HG03432 (cell line): ENCODE data around the gene KCNH6.

Experiments used
- ATAC-seq: cut with Tn5 transposase; IDR thresholded peaks from one replicate; pipeline ENCODE4 v1.9.1; 2021; ENCODE audit warnings: mild to moderate bottlenecking, moderate library complexity; ENCODE audit not compliant: unreplicated experiment

KCNH6 gene

DNA sequence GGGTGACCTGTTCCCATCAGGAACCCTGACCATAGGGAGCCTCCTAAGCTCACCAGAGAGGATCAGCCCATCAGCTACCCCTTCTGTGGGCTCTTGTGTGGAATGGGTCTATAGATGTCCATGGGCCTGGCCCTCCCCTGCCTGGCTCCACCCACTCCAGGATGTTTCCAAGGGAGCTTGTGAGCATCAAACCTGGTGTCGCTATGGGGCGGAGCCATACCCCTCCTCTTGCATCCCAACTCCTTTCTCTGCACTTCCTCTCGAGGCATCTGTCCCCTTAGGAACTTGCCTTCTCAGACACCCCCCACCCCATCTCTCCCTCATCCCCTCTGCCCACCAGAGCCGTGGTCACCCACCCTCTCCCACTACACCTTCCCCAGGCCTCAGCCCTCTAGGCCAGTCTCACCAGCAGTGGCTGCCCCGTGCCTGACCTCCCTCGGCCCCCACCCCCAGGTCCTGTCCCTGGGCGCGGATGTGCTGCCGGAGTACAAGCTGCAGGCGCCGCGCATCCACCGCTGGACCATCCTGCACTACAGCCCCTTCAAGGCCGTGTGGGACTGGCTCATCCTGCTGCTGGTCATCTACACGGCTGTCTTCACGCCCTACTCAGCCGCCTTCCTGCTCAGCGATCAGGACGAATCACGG, 10.4 kb downstream of the KCNH6 start:
- ATAC-seq, result no peak

- ATAC-seq, result no peak
Measured at GRCh38 chr17:63534078-63534570, 11.0 kb downstream of the KCNH6 start.

DNA sequence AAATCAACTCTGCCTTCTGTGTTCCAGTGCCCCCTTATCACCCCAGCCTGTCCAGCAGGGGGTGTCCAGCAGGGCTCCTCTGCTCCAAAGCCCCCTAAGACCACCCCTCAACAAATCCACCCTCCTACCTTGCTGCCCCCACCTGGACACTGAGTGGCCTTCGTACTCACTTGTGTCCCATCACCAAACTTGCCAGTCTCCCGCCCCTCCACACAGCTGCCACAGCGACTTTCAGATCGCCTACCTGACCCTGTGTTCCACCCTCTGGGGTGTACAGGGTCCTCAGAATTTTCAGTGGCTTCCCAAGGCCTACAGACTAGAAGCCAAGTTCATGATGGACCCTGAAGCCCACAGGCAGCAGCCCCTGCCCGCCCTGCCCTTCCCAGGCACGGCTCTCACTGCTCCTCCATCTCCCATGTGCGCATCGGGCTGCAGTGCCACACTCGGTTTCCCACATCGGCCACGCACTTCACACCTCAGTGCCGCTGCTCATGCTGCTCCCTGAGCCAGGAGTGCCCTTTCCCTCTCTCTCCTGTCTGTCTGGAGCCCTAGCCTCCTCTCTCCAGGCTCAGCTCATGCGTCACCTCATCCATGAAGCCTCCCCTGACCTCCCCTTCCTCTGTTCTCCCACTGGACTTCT, 11.8 kb downstream of the KCNH6 start:
- ATAC-seq, result no peak

- no peak for ATAC-seq
Measured at GRCh38 chr17:63535640-63536039, 12.5 kb downstream of the KCNH6 start.

- no peak for ATAC-seq
Measured at GRCh38 chr17:63537001-63537400, 13.8 kb downstream of the KCNH6 start.

GRCh38 chr17:63537991-63538692, 15.0 kb downstream of the KCNH6 start:
- no peak for ATAC-seq

DNA sequence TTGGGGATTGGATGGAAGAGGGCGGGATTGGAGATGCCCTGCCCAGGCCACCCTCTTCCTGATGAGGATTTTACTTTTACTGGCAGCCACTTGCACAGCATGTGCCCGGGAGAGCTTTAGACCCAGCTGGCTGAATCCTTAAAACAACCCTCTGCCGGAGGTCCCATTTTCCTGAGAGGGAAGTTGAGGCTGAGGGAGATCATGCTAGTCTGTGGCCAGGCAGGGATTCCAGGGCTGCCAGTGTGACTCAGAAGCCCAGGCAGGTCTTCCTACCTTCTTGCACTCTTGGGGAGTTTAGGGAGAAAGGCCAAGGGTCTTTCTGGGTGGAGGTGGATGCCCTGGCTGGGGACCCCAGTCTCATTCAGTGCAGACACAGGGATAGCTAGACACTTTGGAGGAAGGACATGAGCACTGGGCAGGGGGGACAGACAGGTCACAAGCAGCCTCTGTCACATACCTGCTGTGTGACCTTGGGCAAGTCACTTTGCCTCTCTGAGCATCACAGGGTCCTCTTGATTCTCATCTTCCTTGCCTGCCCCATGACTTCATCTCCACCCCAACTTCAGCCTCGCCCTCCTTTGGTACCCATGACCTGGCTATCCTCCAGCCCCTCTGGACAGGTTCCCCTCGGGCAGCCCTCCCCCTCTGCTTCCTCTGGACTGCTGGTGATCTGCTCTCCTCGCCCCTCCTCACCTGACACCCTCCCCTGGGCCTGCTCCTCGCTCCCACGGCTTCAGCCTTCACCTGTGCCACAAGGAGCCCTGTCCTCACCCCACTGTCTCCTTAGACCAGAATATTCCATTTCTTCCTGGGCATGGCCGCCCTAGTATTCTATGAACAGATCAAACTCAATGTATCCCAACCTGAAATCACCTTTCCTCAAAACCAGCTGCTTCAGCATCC, 15.8 kb downstream of the KCNH6 start:
- ATAC-seq, result no peak

DNA sequence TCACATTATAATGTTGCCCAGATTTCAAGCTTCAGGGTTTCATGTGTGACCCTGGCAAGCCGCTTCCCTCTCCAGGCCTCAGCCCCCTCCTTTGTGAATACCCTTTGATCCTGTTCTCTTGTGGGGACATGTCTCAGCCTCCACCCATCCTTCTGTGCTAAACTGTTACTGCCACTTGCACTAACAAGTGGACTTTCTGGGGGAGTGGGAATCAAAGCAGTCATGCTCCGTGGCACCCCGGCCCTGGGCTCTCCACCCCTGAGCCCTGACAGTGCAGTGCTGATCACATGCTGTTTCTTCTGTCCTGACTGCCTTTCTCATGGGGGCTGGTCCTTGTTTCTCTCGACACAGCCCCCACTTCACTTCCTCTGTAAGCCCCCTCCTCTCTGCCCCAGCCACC, 17.4 kb downstream of the KCNH6 start:
- ATAC-seq, result no peak

GRCh38 chr17:63542218-63542545, 19.0 kb downstream of the KCNH6 start:
- ATAC-seq, result no peak

GRCh38 chr17:63542942-63543821, 20.0 kb downstream of the KCNH6 start:
- no peak for ATAC-seq

DNA sequence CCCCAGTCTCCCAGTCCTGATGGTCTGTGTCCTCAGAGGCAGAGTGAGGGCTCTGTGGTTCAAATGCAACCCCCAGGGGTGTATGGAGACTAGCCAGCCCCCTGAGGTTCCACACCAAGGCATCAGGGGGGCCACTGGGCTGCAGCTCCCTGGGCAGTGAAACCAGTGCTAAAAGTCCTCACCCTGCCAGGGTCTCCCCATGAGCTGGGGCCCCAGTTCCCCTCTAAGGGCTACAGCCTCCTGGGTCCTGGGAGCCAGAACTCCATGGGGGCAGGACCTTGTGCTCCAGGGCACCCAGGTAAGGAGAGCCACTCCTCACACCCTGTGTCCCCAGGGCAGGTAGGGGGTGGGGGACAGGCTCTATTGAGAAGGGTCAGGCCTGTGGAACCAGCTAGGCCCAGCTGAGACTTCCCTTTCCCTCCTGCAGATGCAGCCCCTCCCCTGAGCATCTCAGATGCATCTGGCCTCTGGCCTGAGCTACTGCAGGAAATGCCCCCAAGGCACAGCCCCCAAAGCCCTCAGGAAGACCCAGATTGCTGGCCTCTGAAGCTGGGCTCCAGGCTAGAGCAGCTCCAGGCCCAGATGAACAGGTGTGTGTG, 20.8 kb downstream of the KCNH6 start:
- ATAC-seq, result no peak

GRCh38 chr17:63544467-63545301, 21.5 kb downstream of the KCNH6 start:
- ATAC-seq, result no peak

DNA sequence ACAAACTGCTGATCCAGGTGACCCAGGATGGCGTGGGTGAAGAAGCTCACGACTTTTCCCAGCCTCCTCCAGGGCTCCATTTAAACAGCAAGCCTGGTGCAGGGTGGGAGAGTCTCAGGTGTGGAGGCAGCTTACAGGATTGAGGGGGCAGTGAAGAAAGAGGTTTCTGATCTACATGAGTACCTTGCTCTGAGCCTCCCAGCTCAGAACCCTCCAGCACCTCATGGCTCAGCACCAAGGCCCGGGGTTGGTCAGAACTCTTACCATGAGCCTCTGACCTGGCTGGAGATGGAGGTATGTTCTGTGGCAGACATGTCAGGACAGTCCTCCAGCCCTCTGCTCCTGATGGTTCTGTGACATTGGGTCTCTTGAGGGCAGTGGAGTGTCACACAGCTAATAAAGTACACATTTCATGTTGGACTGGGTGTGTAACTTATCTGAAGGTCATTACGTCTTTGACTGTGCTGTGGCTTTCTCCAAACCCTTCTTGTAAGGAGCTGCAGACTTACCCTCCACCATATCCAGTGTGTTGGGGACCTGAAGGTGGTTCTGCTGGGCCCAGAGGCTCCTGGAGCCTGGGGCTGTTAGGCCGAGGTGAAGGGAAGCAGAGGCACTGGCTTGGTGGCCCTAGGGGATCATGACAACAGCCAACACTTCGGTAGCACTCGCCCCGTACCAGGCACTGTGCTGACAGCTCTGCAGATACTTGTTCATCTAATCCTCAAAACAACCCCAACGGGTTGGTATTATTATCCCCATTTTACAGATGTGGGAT, 23.3 kb downstream of the KCNH6 start:
- ATAC-seq, result no peak

GRCh38 chr17:63547083-63547523, 23.9 kb downstream of the KCNH6 start:
- ATAC-seq, result no peak

DNA sequence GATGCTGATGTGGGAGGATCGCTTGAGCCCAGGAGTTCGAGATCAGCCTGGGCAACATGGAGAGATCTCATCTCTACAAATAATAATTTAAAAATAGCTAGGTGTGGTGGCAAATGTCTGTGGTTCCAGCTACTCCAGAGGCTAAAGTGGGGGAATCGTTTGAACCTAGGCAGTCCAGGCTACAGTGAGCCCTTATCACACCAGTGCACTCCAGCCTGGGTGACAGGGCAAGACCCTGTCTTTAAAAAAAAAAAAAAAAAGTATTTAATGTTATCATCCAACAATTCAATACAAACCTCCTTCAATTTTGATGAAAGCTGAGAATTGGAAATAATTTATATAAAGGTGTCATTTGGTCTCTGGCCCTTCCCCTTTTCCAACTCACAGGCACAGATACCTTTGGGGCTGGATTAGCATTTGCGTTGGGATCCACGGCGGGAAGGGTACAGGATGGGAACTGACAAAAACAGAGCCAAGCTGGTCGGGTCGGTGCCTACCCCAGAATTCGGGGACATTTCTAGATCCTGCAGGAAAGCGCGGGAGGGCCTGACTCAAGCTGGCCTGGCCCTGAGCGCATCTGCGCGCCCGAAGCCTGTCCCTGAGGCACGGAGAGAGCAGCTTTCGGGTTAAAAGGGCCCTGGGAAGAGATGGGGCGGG, 26.3 kb downstream of the KCNH6 start:
- peak; percentile 27 for ATAC-seq

DNA sequence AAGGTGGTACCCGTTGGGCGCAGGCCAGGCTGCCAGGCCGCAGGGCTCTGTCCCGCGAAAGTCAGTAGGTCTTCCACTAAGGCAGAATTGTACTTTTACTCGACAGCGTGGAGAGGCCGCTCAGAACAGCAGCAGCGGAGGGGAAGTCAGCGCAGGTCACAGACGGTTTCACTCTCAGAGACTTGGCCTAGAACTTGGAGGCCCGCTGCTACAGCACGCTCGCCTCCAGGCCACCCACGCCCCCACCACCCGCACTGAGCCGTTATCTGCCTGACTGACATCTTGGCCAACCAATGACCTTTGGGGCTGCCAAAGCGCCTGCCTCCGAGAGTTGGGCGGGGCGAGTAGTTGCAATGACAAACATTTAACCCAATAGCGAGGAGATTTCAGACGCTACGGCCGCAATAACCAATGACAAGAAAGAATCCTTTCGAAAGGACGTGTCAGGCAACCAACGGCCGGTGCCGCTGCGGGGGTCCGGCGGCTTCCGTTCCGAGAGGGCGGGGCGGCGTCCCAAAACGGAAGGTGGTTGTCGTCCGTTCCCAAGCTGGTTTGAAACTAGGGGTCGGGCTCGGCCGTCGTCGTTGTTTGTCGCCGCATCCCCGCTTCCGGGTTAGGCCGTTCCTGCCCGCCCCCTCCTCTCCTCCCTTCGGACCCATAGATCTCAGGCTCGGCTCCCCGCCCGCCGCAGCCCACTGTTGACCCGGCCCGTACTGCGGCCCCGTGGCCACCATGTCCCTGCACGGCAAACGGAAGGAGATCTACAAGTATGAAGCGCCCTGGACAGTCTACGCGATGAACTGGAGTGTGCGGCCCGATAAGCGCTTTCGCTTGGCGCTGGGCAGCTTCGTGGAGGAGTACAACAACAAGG, 27.0 kb downstream of the KCNH6 start, which contains the start of gene DCAF7:
Gene DCAF7 (plus strand): TSS at position 532 of the 871 bp plus-strand sequence. CDS start 201 bp downstream, at position 733.
- ATAC-seq, result peak; percentile 93
